CD4-positive, alpha-beta T cell treated with Interleukin-6 at 100 ng/mL for 8 hours (primary cell): Measurements from ENCODE around the gene ADGRG1.

Experiments used
- DNase-seq: peaks from one replicate; pipeline ENCODE4 v3.0.0-alpha.2; 2020; ENCODE audit warnings: mixed read lengths, low spot score

The ADGRG1 gene

DNA sequence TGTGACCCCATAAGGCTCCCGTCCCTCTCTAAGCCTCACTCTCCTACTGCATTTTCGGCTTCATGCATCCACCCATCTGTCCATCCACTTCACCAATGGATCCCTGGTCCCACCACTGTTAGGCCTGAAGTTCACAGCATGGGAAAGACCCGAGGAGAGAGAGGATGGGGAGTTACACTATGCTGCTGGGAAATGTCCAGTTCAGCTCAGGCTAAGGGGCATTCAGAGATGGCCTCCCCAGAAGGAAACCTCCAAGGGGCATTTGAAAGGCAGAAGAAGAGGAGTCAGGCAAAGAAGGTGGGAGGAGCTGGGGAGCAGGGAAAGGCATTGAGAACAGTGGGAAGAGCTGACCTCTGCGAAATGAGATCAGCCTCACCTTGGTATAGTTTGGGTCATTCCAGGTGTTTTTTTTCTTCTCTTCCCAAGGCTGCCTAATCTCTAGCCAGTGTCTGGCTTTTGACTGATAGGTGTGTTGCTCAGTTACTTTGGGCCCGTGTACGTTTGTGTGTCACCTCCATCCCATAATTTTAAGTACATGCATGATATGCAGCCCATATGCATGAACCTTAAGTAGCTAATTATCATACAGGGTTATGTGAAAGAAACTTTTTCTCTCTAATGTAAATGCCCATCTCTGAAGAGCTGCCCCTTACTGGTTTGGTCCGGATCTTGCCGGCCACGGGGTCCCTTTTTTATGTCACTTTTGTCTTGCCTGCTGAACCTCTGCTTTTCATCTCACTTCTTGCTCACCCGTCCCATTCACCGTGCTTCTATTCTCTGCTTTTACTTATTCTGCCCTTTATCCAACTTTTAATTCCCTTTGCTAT is 54.6 kb downstream of the ADGRG1 start:
- DNase-seq = no peak

DNA sequence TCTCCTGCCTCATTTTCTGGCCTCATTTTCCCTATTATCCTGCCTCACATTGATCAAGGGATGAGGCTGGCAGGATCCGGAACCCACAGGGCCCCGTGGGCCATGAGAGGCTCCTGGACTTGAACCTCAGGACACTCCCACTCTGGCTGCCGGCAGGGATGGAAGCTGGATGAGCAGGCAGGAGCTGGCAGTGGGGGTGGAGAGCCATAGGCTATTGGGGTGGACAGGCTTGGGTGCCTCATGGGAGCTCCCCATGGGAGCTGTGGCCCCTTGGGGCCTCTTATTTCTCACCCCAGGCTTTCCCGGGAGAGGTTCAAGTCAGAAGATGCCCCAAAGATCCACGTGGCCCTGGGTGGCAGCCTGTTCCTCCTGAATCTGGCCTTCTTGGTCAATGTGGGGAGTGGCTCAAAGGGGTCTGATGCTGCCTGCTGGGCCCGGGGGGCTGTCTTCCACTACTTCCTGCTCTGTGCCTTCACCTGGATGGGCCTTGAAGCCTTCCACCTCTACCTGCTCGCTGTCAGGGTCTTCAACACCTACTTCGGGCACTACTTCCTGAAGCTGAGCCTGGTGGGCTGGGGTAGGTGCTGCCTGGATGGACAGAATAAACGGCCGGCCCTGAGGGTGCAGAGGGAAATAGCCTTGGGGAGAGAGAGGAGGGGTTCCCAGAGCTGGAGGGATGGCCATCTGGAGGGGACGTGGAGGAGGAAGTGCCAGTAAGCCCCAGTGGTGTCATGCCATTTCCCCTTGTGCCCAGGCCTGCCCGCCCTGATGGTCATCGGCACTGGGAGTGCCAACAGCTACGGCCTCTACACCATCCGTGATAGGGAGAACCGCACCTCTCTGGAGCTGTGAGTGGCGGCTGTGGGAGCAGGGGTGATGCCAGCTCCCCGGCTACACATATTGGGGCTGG is 55.5 kb downstream of the ADGRG1 start:
- no peak for DNase-seq

DNA sequence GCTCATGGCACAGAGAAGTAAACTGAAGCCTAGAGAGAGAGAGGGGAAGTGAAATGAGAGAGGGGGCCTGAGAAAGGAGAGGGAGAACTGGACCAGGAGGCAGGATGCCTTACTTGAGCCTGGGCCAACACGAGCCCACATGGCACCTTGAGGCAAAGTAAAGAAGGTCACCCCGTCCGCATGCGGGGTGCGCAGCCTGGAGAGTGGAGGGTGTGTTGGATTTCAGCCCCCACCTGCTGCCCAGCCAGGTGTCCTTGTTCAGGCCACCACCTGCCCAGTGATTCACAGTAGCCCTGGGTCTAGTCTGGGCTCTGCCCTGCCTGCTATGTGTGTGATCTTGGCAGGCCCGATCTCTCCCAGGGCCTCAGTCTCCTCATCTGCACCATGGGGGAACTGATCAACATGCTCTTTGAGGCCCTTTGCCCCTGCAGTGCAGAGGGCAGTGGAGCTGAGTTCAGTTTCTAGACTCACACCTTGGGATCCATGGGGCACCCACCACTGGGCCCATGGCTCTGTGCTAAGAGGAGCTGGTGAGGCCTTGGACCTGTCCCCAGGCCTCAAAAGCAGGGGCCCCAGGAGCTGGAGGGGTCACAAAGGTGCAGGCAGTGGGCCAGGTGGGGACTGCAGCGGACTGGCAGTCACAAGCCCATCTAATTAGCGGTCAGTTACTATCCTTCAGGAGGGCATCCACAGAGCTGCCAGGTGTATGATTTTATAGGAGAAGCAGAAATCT is 56.4 kb downstream of the ADGRG1 start:
- no peak for DNase-seq

DNA sequence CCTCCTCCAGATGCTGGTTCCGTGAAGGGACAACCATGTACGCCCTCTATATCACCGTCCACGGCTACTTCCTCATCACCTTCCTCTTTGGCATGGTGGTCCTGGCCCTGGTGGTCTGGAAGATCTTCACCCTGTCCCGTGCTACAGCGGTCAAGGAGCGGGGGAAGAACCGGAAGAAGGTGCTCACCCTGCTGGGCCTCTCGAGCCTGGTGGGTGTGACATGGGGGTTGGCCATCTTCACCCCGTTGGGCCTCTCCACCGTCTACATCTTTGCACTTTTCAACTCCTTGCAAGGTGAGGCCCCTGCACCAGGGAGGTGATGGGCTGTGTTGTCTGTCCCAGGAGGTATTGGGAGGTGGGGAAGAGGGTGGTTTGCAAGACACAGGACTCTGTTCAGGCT is 57.2 kb downstream of the ADGRG1 start:
- DNase-seq = no peak

DNA sequence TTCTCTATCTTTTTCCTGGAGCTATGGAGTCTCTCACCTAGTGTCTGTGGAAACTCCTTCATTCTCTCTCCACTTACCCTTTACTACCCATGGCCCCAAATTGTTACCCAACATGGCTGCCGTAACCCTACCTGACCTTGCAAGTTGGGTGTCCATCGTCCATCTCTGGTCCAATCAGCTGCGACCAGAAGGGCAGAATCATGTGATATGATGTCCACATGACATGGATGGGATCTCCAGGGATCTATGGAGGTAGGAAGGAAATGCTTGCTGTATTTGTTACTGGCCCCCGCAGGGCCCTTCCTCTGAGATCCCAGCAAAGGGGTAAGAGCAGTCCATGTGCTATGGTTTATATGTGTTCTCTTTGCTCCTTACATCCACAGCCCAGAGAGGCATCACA is 58.1 kb downstream of the ADGRG1 start:
- no peak for DNase-seq

DNA sequence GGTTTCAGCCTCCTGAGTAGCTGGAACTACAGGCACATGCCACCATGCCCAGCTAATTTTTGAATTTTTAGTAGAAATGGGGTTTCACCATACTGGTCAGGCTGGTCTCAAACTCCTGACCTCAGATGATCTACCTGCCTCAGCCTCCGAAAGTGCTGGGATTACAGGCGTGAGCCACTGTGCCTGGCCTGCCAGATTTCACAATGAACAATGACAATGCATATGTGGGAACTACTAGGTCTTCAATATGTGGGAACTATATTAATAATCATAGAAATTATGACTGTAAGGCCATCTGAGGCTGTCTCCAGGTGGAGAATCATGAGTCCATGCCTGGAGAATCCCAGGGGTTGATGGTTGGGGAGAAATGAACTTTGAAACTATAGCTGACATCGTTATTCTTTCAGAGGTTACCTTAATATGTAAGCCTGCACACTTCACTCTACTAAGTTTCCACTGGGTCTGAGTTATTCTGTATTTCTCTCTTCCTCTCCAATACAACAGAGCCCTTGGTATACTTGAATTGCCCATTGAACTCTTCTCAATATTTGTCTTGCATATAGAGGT is 59.0 kb downstream of the ADGRG1 start:
- no peak for DNase-seq

DNA sequence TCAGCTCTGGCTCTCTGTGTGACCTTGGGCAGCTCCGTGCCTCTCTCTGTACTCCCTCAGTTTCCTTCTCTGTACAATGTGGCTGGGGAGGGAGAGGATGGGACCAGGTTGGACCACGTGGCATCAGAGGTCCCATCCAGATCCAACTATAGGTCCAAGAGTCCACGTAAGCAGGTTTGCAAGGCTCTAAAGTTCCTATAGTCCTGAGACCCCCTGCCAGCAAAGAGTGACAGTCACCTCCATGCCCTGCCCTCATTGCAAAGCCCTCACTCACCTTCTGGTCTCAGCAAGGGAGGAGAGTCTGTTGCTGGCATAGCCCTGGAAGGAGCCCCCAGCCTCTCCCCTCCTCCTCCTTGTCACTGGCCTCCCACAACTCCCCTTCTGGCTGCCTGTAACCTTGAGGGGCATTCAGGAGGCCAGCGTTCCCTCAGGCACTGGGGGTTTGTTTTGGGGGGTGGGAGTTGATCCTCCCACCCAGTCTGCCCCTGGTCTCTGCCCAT is 60.1 kb downstream of the ADGRG1 start:
- DNase-seq = no peak

DNA sequence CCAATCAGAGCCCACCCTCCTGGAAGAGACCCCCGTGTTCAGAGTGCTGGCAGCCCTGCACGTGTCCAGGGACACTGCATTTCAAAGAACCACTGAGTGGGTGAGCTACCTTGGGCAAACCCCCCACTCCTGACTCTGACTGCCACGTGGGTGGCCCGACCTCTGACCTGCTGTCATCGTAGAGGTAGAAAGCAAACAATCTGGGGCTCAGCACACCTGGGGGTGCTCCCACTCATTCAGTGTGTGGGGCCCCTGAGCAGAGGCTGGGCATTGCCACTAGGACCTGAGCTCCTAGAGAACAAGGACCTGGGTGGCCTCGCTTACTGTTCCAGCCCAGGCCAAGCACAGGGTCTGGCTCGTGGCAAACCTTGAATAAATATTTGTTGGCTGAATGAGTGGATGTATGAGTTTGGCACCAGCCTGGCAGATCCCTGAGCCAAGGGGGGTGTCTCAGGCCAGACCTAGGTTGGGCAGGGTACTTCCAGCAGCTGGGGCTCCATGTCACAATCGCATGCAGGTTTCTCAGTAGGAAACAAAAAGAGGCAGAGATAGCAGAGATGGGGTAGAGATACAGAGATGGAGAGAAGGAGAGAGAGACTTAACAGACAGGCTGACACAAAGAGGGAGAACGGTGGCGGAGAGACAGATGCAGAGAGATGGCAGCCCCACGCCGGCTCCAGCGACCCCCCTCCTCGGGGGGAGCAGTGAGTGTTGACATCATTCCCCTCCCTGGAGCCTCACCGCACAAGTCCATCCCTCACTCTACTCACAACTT is 60.7 kb downstream of the ADGRG1 start:
- no peak for DNase-seq

DNA sequence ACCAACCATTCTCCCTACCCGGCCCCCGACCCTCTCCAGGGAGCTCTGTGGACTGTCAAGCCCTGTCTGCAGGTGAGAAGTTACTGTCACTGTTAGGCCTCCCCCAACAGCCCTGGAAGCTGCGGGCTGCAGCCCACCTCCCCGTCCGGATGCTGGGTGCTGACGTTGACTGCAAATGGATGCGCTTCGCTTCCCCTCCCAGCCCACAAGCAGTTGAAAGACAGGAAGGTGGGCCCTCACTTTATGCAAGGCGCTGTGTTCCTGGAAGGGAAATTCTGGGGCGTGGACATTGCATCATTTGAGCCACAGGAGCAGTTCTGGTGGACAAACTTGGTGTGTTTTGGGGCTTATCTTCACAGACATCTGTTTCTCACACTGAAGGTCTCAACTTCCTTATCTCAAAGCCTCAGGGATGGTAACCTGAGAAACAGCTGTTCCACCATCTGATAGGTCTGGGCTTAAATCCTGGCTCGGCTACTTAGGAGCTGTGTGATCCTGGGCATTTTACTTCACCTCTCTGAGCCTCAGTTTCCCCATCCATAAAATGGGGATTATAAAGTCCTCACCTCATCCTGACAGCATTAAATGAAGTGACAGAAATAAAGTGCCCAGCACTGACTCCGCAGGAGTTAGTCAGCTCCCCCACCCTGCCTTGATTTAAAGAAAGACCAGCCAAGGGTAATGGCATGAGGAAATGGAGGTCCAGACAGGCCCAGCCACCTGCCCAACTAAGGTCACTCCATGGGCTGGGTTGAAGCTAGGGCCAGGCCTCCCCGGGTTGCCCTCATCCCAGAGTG is 61.5 kb downstream of the ADGRG1 start:
- DNase-seq = peak; percentile 46

DNA sequence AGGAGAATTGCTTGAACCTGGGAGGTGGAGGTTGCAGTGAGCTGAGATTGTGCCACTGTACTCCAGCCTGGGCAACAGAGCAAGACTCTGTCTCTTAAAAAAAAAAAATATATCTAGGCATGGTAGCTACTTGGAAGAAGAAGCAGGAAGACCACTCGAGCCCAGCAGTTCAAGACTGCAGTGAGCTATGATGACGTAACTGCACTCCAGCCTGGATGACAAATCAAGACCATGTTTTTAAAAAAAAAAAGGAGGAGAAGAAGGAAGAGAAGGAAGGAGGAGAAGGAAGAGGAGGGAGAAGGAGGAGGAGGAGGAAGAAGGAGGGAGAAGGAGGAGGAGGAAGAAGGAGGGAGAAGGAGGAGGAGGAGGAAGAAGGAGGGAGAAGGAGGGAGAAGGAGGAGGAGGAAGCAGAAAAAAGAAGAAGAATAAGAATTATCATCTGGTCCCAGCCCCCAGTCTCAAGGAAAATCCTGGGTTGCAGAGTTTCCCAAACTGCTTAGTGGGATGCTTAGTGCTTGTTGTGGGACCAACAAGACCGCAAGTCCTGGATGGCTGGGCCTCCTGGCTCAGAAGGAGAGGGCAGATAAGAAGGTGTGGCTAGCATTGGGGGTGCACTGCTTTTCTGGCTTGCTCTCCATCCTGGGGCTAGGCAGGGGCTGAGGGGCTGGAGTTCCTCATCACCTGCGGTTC is 62.5 kb downstream of the ADGRG1 start:
- no peak for DNase-seq

DNA sequence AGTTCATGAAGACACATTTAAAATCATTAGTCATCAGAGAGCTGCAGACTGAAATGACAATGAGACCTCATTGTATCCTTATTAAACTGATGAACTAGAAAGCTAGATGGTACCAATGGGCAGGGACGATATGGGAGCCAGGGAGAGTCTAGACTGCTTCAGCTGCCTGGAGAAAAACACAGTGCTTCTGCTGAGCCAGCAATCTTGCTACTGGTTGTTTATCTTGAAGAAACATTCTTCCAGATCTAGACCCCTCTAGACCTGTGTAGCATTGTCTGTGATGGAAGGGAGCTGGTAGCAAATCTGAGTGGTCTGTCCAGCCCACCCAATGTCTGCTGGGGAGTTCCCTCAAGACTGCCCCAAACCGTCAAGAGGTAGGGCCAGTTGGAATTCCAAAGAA is 64.2 kb downstream of the ADGRG1 start:
- no peak for DNase-seq

DNA sequence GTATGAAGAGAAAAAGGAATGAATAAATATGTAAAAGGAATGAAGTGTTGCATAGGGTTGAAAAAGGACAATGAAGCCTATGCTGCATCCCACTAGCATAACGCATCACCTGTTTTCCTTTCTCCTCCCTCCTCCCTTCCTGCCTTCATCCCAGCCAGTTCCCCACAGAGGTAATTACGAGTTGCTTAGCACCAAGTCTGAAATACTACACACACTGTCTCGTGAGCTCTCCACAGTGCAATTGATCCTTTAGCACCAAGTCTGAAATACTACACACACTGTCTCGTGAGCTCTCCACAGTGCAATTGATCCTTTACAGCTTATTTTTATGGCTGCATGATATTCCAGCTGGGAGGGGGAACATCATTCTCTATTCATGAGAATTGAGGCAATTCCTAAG is 65.1 kb downstream of the ADGRG1 start:
- DNase-seq = no peak

DNA sequence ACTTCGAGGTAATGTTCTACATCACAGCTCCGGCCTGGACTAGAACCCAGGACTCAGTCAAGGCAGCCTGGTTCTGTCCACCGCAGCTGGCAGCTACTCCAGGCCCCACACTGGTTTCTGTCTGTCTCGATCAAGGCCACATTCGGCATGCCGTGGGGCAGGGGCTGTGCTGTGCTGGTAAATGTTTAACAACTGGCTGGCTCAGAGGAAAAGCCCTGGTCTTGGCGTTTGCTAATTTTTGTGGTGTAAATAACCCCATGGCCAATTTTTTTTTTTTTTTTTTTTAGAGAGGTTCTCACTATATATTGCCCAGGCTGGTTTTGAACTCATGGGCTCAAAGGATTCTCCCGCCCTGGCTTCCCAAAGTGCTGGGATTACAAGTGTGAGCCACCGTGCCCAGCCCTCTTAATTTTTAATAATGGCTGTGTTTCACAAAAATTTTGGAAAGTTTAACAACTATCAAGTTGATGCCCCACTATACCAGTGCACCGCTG is 65.8 kb downstream of the ADGRG1 start:
- no peak for DNase-seq

DNA sequence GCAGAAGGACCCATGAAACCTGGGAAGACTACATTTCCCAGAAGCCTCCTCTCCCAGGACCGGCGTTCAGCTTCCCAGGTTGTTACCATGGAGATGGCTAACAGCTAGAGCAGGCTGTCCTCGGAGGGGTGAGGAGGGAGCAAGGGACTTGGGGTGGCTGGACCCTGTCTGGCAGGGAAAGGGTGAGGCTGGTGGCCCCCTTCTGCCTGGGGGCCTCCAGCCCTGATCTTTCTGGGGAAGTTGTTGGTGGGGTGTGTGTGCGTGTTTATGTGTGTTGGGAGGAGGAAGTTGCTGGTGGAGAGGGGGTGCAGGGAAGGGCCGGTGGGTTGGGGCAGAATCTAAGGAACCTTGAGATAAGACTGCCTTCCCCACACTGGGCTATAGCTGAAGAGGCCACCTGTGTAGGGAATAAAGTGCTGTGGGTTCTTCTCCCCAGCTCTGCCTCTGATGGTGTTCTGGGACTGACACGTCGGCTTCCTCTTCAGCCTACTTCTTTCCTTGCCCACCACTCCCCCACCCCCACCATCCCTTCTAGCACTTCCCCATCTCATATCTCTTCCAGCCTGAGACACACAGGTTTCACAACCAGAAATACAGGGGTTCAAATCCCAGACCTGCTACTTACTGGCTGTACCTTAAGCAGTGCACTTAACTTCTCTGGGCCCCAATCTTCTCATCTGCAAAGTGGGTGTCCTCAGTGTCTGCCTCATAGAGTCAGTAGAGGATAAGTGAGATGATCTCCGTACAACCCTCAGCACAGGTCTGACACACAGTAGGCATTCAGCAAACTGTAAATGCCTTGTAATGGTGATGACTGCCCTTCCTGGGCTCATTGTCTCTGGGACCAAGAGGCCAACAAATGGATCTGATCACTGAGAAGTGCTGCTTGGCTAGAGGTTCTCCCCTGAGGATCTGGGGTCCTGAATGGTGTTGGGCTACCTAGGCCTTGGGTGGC is 66.6 kb downstream of the ADGRG1 start, which contains the start of gene DRC7:
DRC7 (plus strand) TSS at position 82 of the 955 bp plus-strand sequence. CDS start 3,144 bp downstream, outside the sequence.
- DNase-seq = peak; percentile 12

DNA sequence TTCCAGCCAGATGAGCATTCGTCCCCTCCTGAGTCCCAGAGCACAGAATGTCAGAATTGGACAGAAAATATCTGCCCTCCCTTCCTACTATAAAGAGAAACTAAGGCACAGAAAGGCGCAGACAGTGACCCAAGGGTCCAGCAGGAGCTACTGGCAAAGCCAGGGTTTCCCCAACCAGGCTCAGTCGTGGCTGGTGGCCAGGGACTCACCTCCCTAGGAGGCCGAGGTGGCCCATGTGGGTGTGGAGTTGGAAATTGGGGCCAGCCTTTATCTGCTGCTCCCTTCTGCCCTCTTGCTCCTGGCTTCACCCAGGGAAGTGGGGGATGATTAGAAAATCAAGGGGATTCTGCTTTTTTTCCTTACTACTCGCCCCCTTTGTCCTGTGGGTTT is 67.2 kb downstream of the ADGRG1 start:
- no peak for DNase-seq

DNA sequence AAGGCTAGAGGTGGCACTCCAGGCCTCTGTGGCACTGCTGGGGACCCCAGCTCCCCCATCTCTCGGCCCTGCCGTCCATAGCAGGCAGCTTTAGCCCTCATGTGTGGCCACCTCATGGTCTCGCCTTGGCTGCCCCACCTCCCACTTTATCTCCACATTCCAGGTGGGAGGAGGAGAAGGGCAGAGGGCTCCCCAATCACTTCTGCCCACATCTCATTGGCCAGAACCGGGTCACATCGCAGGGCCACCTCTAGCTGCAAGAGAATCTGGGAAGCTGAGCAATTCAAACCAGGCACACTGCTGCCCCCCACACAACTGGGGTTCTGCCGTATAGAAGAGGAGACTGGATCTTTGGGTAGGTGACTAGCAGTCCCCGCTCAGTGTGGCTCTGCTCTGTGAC is 67.8 kb downstream of the ADGRG1 start:
- DNase-seq = no peak

DNA sequence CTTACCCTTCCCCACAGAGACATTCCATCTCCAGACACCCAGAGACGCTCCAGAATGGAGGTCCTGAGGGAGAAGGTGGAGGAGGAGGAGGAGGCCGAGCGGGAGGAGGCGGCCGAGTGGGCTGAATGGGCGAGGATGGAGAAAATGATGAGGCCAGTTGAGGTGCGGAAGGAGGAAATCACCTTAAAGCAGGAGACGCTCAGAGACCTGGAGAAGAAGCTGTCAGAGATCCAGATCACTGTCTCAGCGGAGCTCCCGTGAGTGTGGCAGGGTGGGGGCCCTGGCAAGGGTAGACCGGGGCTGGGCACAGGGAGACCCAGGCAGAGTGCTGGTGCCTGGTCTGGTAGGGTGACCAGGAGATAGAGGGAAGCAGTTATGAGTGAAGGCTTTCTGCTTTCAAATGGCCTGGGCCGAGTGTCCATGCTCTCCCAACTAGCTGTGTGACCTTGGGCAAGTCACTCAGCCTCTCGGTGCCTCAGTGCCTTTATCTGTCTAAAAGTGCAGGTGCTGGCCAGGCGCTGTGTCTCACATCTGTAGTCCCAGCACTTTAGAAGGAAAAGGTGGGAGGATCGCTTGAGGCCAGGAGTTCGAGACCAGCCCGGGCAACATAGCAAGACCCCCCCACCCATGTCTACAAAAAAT is 69.6 kb downstream of the ADGRG1 start:
- no peak for DNase-seq
